GM20000 (cell line): ENCODE results near the gene GPR132.

ENCODE experiments used
- DNase-seq: peaks from one replicate; pipeline ENCODE4 v3.0.0; 2012; ENCODE audit warnings: low spot score
- CTCF ChIP-seq: IDR thresholded peaks from 2 replicates; pipeline ENCODE4 v1.5.1; 2012; ENCODE audit warnings: mild to moderate bottlenecking, control low read depth; ENCODE audit errors: extremely low read depth, missing control alignments

The GPR132 gene

GRCh38 chr14:105010106-105010505 lies 55.1 kb downstream of the GPR132 start:
- TF ChIP-seq CTCF = no peak
- no peak for DNase-seq

- no peak for TF ChIP-seq CTCF
- no peak for DNase-seq
Measured at GRCh38 chr14:105007593-105008264, 57.5 kb downstream of the GPR132 start.

GRCh38 chr14:105006831-105007592 lies 58.2 kb downstream of the GPR132 start:
- DNase-seq = no peak
- no peak for TF ChIP-seq CTCF

GRCh38 chr14:105005929-105006830 lies 59.0 kb downstream of the GPR132 start:
- TF ChIP-seq CTCF = no peak

GRCh38 chr14:105005329-105005928 lies 59.8 kb downstream of the GPR132 start:
- no peak for TF ChIP-seq CTCF
- no peak for DNase-seq

More at GRCh38 chr14:105005929-105006830, 59.0 kb downstream of the GPR132 start:
- DNase-seq = no peak
